GM12878 (cell line): ENCODE data around the gene PPT2. TPM values are rescaled to one million over a fixed set of nuclear protein-coding genes. Genes with fewer than 3 reads are reported as not detected.

Source experiments
- ATAC-seq: fragments of 200-7000 bp; cut with Tn5 transposase; 3 replicates; pipeline ENCODE4 v1.9.1; 2020; ENCODE audit warnings: mild to moderate bottlenecking, moderate library complexity
- BruUV-seq: library from RNA; stranded (reverse); fragments of 400-500 nt; replicated peaks from 2 replicates; lab custom pipeline; 2021; lab: Mats Ljungman, UMichigan
- CTCF ChIA-PET: fragments of 300-600 bp; sonication (Branson Sonifier 250); formaldehyde crosslinking; extraction: SDS; loops from one replicate; lab custom pipeline; 2021; ENCODE audit warnings: inconsistent platforms; lab: Yijun Ruan, JAX
- POLR2A ChIA-PET: fragments of 350-600 bp; formaldehyde crosslinking; extraction: SDS; loops from one replicate; lab custom pipeline; 2021; ENCODE audit warnings: inconsistent platforms; lab: Charles Lee
- RAD21 ChIA-PET: fragments of 300-600 bp; sonication (Branson Sonifier 250); formaldehyde crosslinking; loops from one replicate; lab custom pipeline; 2023; ENCODE audit warnings: antibody characterized with exemption; ENCODE audit not compliant: unreplicated experiment; lab: Charles Lee
- SMC1A ChIA-PET: fragments of 300-600 bp; sonication (Branson Sonifier 250); formaldehyde crosslinking; loops from one replicate; lab custom pipeline; 2023; ENCODE audit not compliant: unreplicated experiment, uncharacterized antibody; lab: Charles Lee
- DNase-seq: peaks from one replicate; pipeline ENCODE4 v3.0.0-alpha.2; 2011; ENCODE audit warnings: low read depth, low spot score
- FAIRE-seq: peaks from 3 replicates; lab custom pipeline; 2011; peaks lifted over from hg19 to GRCh38; lab: Jason Lieb, UNC
- H2AFZ ChIP-seq: 2 replicates; pipeline ENCODE4 v1.6.0; 2011; ENCODE audit warnings: low read depth, low read length, control low read depth; ENCODE audit not compliant: control insufficient read depth
- H3K27ac ChIP-seq: 2 replicates; pipeline ENCODE4 v1.5.1; 2011; ENCODE audit warnings: control low read depth; ENCODE audit not compliant: control insufficient read depth, insufficient read depth
- H3K27me3 ChIP-seq, 2 experiments: replicated peaks in 1 of 2; 2 replicates each; pipeline versions ENCODE4 v1.6.0 to v1.6.1; 2011; ENCODE audit warnings: low read length in 1 of 2; ENCODE audit not compliant: control insufficient read depth in 2 of 2, insufficient read depth in 2 of 2
- H3K36me3 ChIP-seq, 2 experiments: 2 replicates each; pipeline ENCODE4 v1.5.1; 2011; ENCODE audit warnings: low read length in 1 of 2; ENCODE audit not compliant: control insufficient read depth in 2 of 2, insufficient read depth in 2 of 2
- H3K4me1 ChIP-seq: 2 replicates; pipeline ENCODE4 v1.6.1; 2011; ENCODE audit warnings: mild to moderate bottlenecking, low read length, moderate library complexity, mixed read lengths; ENCODE audit not compliant: control insufficient read depth, insufficient read depth
- H3K4me2 ChIP-seq: 2 replicates; pipeline ENCODE4 v1.6.0; 2011; ENCODE audit warnings: control low read depth; ENCODE audit not compliant: control insufficient read depth, insufficient read depth
- H3K4me3 ChIP-seq: fragments of 200-600 bp; sonication (generic); 2 replicates; pipeline ENCODE4 v1.5.1; 2016
- H3K79me2 ChIP-seq: 2 replicates; pipeline ENCODE4 v1.6.0; 2011; ENCODE audit warnings: low read length; ENCODE audit not compliant: control insufficient read depth, insufficient read depth
- H3K9ac ChIP-seq: 2 replicates; pipeline ENCODE4 v1.8.0; 2011; ENCODE audit warnings: low read length, control low read depth, mixed read lengths; ENCODE audit not compliant: control insufficient read depth, insufficient read depth
- H3K9me3 ChIP-seq: replicated peaks from 3 replicates; pipeline ENCODE4 v1.5.1; 2011; ENCODE audit warnings: mild to moderate bottlenecking, low read length; ENCODE audit not compliant: control insufficient read depth, insufficient read depth
- H4K20me1 ChIP-seq: 2 replicates; pipeline ENCODE4 v1.6.0; 2011; ENCODE audit not compliant: control insufficient read depth, insufficient read depth
- CBX5 ChIP-seq: sonication (generic); IDR thresholded peaks from 2 replicates; pipeline ENCODE4 v1.6.1; 2016; ENCODE audit warnings: low read depth, moderate library complexity, mild to moderate bottlenecking, inconsistent platforms
- POLR2A ChIP-seq: IDR thresholded peaks from 2 replicates; pipeline ENCODE4 v1.6.1; 2011; ENCODE audit warnings: low read depth, mild to moderate bottlenecking, low read length
- RFX5 ChIP-seq: IDR thresholded peaks from 2 replicates; pipeline ENCODE4 v1.6.1; 2011; ENCODE audit warnings: low read depth, low read length, improper control_type of control experiment
- SIN3A ChIP-seq: IDR thresholded peaks from 2 replicates; pipeline ENCODE4 v1.6.1; 2012; ENCODE audit warnings: low read depth, low read length, improper control_type of control experiment
- WGBS: methylation state at CpG from one replicate; pipeline ENCODE4 v1.1.6; 2016; ENCODE audit warnings: low lambda C conversion rate; ENCODE audit not compliant: insufficient replicate concordance, insufficient coverage; ENCODE audit errors: missing lambda C conversion rate; 5-methylcytosine and 5-hydroxymethylcytosine counted together
- in situ Hi-C: fragments of 300-500 bp; cut with MboI; formaldehyde crosslinking; loops from 9 replicates; pipeline ENCODE4 v1.14.3; 2018; ENCODE audit warnings: mixed read lengths
- intact Hi-C: fragments of 100-400 bp; cut with micrococcal nuclease; formaldehyde crosslinking; loops from one replicate; pipeline ENCODE4 v1.14.2; 2022; ENCODE audit not compliant: unreplicated experiment
- polyA plus RNA-seq, 11 experiments: library from polyadenylated mRNA; depleted of rRNA in 4 of 11; unstranded in 6 of 11; stranded (reverse) in 5 of 11; fragments of >200 nt; fragmentation: Nextera tagmentation in 4 of 11; fragmentation: Illumina TruSeq in 1 of 11; extraction: Ambion mirVana in 4 of 11; extraction: Trizol in 1 of 11; gene quantifications; 1 replicate in 1 of 11; 2 replicates in 10 of 11; pipeline versions ENCODE4 v1.2.1 to v1.2.3, GENCODE V29; 2011 to 2016; ENCODE audit warnings: inconsistent platforms in 2 of 11, missing spikeins in 2 of 11, low read depth in 1 of 11
- total RNA-seq, 4 experiments: library from RNA; depleted of rRNA in 3 of 4; stranded (reverse); fragments of >200 nt in 3 of 4; fragmentation: Illumina TruSeq in 1 of 4; extraction: Trizol in 1 of 4; gene quantifications; 2 replicates each; pipeline versions ENCODE4 v1.2.1 to v1.2.3, GENCODE V29; 2013 to 2021

PPT2 gene
- total and polyA plus RNA-seq, 10 of the 15 experiments (the other 5 are each of a cell fraction or from before 2014, with no cell fraction given), result 1.3 to 25.5 (median 5.5) TPM

DNA sequence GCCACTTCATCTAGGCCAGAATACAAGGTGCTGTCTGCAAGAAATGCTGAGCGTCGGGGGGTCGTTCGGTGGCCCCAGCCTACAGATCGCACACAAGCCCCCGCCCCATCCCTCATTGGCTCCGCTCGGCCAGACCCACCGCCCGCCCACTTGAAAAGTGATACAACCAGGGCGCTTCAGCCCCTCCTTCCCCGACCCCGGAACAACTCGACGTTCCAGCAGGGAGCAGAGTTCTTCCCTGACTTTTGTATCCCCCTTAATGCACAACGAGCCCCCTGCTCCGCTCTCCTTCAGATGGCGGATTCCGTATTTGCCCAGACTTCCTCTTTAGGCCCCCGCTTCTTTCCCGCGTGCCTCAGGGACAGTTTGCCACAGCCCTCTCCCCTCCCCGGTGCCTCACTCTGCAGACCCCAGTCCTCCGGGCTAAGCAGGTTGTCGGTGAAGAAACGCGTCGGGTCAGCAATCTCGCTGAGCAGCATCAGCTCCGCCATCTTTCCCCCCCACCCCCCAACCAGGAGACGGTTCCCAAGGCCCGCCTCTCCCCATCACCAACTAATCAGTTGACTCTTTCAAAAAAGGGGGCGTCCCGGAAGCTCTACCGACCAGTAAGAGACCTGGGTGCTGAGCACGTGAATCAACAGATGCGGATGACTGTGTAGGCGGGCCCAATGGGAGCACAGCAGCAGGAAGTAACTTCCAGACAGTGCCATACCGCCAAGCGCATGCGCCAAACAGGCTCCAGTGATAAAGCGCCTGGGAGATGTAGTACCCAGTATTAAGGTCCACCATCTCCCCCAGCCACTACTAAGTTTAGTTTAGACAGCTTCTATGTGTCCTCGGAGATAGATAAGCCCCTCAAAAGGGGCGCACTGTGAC lies 26.0 kb upstream of the PPT2 start, which contains the start of gene ATF6B (continued):
- peak; percentile 83 for TF ChIP-seq SIN3A
- peak; percentile 91 for TF ChIP-seq POLR2A

DNA sequence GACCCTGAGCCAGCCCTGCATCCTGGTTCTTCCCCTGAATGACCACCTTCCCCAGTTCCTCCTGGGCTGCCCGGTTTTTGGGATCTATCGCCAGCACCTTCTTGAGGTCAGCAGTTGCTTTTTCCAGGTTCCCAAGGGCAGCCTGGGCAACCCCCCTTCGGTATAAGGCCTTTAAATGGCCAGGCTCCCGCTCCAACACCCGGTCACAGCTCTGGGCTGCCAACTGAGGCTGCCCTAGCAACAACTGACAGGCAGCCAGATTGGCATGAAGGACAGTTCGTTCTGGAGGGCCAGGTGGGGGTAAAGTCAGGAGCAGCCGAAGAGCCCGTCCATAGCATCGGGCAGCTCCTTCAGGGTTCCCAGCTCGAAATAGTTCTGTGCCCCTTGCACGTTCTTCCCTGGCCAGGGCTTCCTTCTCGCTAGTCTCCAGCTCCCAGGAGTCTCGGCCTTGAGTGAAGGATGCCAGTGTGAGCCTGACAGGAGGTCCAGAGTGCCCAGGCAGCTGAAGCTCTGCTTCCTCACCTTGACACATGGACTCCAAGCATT lies 25.1 kb upstream of the PPT2 start:
- peak; percentile 56 for TF ChIP-seq RFX5
- TF ChIP-seq CBX5, result no peak
- no TSS peak for BruUV-seq
- Histone ChIP-seq H3K79me2 (peaks cover 23% of the 10 kb centered on the region), H3K4me2 (peak overlapping the region; percentile 88), H3K27ac (peak overlapping the region; percentile 24), H2AFZ (peak overlapping the region; percentile 90), H3K36me3 (peaks cover 0 to 8% of the 10 kb centered on the region in 2 experiments; a peak in 1 of 4 replicates), H3K9me3 (no peaks in the 10 kb centered on the region), H3K9ac (peak overlapping the region; percentile 83), H4K20me1 (no peaks in the 10 kb centered on the region), H3K4me1 (peaks cover 13% of the 10 kb centered on the region), H3K27me3 (no peaks in the 10 kb centered on the region), H3K4me3 (peak overlapping the region; percentile 75)
- FAIRE-seq (no peak), DNase-seq (no peak), ATAC-seq (no peak)
- 73% methylated on average over 13 of the region's 13 CpGs for WGBS
- intact Hi-C loops, result no loop called here
- in situ Hi-C loops, result no loop called here
- ChIA-PET RAD21 (interaction anchor here (1.0 to 3.7 kb wide), 5 partner anchors 10 to 67 kb away, joined by 5 to 27 read pairs (median 6); partner anchors contain the start of genes GPSM3 and PBX2), POLR2A (interaction anchor here (0.5 to 5.1 kb wide), 14 partner anchors 14 to 1916 kb away, joined by 3 to 69 read pairs (median 7); partner anchors contain the start of genes AGPAT1, GPSM3, NEU1 and PBX2), CTCF (interaction anchor here (0.7 to 4.6 kb wide), 7 partner anchors 11 to 824 kb away, joined by 3 to 48 read pairs (median 5); partner anchors contain the start of genes GPSM3 and HLA-DMA), SMC1A (interaction anchor here (0.9 to 3.8 kb wide), 6 partner anchors 10 to 170 kb away, joined by 3 to 24 read pairs (median 12); partner anchors contain the start of genes AGPAT1, GPSM3, PBX2 and SKIC2)
